Mucosa of stomach (tissue), 1 donor: Measurements from ENCODE around the gene KCNJ3.

Experiments
- H3K27me3 ChIP-seq: one replicate; pipeline ENCODE4 v1.7.0; 2013; ENCODE audit warnings: mild to moderate bottlenecking, low read length; ENCODE audit not compliant: control insufficient read depth, insufficient read depth
- H3K36me3 ChIP-seq: one replicate; pipeline ENCODE4 v1.7.0; 2013; ENCODE audit warnings: low read length; ENCODE audit not compliant: control insufficient read depth, insufficient read depth
- H3K4me1 ChIP-seq: one replicate; pipeline ENCODE4 v1.7.0; 2013; ENCODE audit warnings: mild to moderate bottlenecking, low read length; ENCODE audit not compliant: control insufficient read depth, insufficient read depth
- H3K4me3 ChIP-seq: one replicate; pipeline ENCODE4 v1.7.0; 2013; ENCODE audit warnings: low read length
- H3K9ac ChIP-seq: one replicate; pipeline ENCODE4 v1.7.0; 2013; ENCODE audit warnings: mild to moderate bottlenecking, low read length, moderate library complexity
- H3K9me3 ChIP-seq: one replicate; pipeline ENCODE4 v1.7.0; 2013; ENCODE audit warnings: mild to moderate bottlenecking, low read length, moderate library complexity; ENCODE audit not compliant: control insufficient read depth
- donor health status: Pancreatic carcinoma.

KCNJ3 gene

GRCh38 chr2:154795651-154796050, 97.2 kb downstream of the KCNJ3 start:
- Histone ChIP-seq H3K4me1 (no peaks in the 10 kb centered on the region), H3K4me3 (no peak overlapping the region), H3K9me3 (no peaks in the 10 kb centered on the region), H3K9ac (no peak overlapping the region), H3K36me3 (no peaks in the 10 kb centered on the region), H3K27me3 (no peaks in the 10 kb centered on the region)

- H3K36me3 ChIP-seq: no peaks in the 10 kb centered on the region
- no peak overlapping the region for H3K4me3 ChIP-seq
- H3K9ac ChIP-seq: no peak overlapping the region
- no peaks in the 10 kb centered on the region for H3K9me3 ChIP-seq
- no peaks in the 10 kb centered on the region for H3K4me1 ChIP-seq
- no peaks in the 10 kb centered on the region for H3K27me3 ChIP-seq
Observed at GRCh38 chr2:154804451-154804850, 106.0 kb downstream of the KCNJ3 start.

- Histone ChIP-seq H3K4me1 (no peaks in the 10 kb centered on the region), H3K36me3 (no peaks in the 10 kb centered on the region), H3K27me3 (no peaks in the 10 kb centered on the region), H3K9me3 (no peaks in the 10 kb centered on the region), H3K9ac (no peak overlapping the region), H3K4me3 (no peak overlapping the region)
Observed at GRCh38 chr2:154813636-154814035, 115.1 kb downstream of the KCNJ3 start.

- Histone ChIP-seq H3K9me3 (no peaks in the 10 kb centered on the region), H3K4me3 (no peak overlapping the region), H3K27me3 (no peaks in the 10 kb centered on the region), H3K4me1 (no peaks in the 10 kb centered on the region), H3K36me3 (no peaks in the 10 kb centered on the region), H3K9ac (no peak overlapping the region)
Observed at GRCh38 chr2:154814856-154815255, 116.4 kb downstream of the KCNJ3 start.

- no peak overlapping the region for H3K9ac ChIP-seq
- no peaks in the 10 kb centered on the region for H3K36me3 ChIP-seq
- no peaks in the 10 kb centered on the region for H3K27me3 ChIP-seq
Observed at GRCh38 chr2:154825358-154825757, 126.9 kb downstream of the KCNJ3 start.

GRCh38 chr2:154826827-154827226, 128.3 kb downstream of the KCNJ3 start:
- Histone ChIP-seq H3K4me3 (no peak overlapping the region), H3K27me3 (no peaks in the 10 kb centered on the region), H3K36me3 (no peaks in the 10 kb centered on the region), H3K9me3 (no peaks in the 10 kb centered on the region), H3K9ac (no peak overlapping the region), H3K4me1 (no peaks in the 10 kb centered on the region)

More at GRCh38 chr2:154825358-154825757, 126.9 kb downstream of the KCNJ3 start:
- no peaks in the 10 kb centered on the region for H3K4me1 ChIP-seq
- no peaks in the 10 kb centered on the region for H3K9me3 ChIP-seq
- no peak overlapping the region for H3K4me3 ChIP-seq

- H3K4me3 ChIP-seq: no peak overlapping the region
- no peaks in the 10 kb centered on the region for H3K36me3 ChIP-seq
- no peaks in the 10 kb centered on the region for H3K4me1 ChIP-seq
Observed at GRCh38 chr2:154827286-154827685, 128.8 kb downstream of the KCNJ3 start.

GRCh38 chr2:154832711-154833110, 134.2 kb downstream of the KCNJ3 start:
- Histone ChIP-seq H3K27me3 (no peaks in the 10 kb centered on the region), H3K4me1 (no peaks in the 10 kb centered on the region), H3K4me3 (no peak overlapping the region), H3K9me3 (no peaks in the 10 kb centered on the region), H3K36me3 (no peaks in the 10 kb centered on the region), H3K9ac (no peak overlapping the region)

More at GRCh38 chr2:154827286-154827685, 128.8 kb downstream of the KCNJ3 start:
- Histone ChIP-seq H3K9me3 (no peaks in the 10 kb centered on the region), H3K9ac (no peak overlapping the region), H3K27me3 (no peaks in the 10 kb centered on the region)

GRCh38 chr2:154836632-154837031, 138.1 kb downstream of the KCNJ3 start:
- H3K9ac ChIP-seq: no peak overlapping the region
- H3K9me3 ChIP-seq: no peaks in the 10 kb centered on the region
- H3K4me1 ChIP-seq: no peaks in the 10 kb centered on the region
- no peak overlapping the region for H3K4me3 ChIP-seq
- H3K36me3 ChIP-seq: no peaks in the 10 kb centered on the region
- H3K27me3 ChIP-seq: no peaks in the 10 kb centered on the region

GRCh38 chr2:154837035-154837434, 138.5 kb downstream of the KCNJ3 start:
- Histone ChIP-seq H3K4me3 (no peak overlapping the region), H3K4me1 (no peaks in the 10 kb centered on the region), H3K36me3 (no peaks in the 10 kb centered on the region), H3K27me3 (no peaks in the 10 kb centered on the region), H3K9me3 (no peaks in the 10 kb centered on the region), H3K9ac (no peak overlapping the region)

- Histone ChIP-seq H3K27me3 (no peaks in the 10 kb centered on the region), H3K9ac (no peak overlapping the region), H3K9me3 (no peaks in the 10 kb centered on the region), H3K4me3 (no peak overlapping the region), H3K36me3 (no peaks in the 10 kb centered on the region), H3K4me1 (no peaks in the 10 kb centered on the region)
Observed at GRCh38 chr2:154844513-154844912, 146.0 kb downstream of the KCNJ3 start.

GRCh38 chr2:154846842-154847241, 148.3 kb downstream of the KCNJ3 start:
- H3K36me3 ChIP-seq: no peaks in the 10 kb centered on the region
- no peaks in the 10 kb centered on the region for H3K4me1 ChIP-seq
- H3K4me3 ChIP-seq: no peak overlapping the region
- no peaks in the 10 kb centered on the region for H3K27me3 ChIP-seq
- no peak overlapping the region for H3K9ac ChIP-seq
- H3K9me3 ChIP-seq: no peaks in the 10 kb centered on the region

GRCh38 chr2:154849482-154849881, 151.0 kb downstream of the KCNJ3 start:
- Histone ChIP-seq H3K27me3 (no peaks in the 10 kb centered on the region), H3K4me1 (no peaks in the 10 kb centered on the region), H3K9ac (no peak overlapping the region), H3K4me3 (no peak overlapping the region), H3K9me3 (no peaks in the 10 kb centered on the region), H3K36me3 (no peaks in the 10 kb centered on the region)
